ENCODE results near the gene TEDC2.
"Not testable (repeated sequence)": the region's sequence is repeated elsewhere in the genome, so short reads cannot be mapped to it uniquely, and the experiment has no call there.

The TEDC2 gene

GRCh38 chr16:2439598-2439997, 20.3 kb upstream of the TEDC2 start:
- no peak overlapping the region for H3K4me3 ChIP-seq (ENCODE audit: low read depth, low read length)
- DNase-seq (ENCODE audit: low read depth), result no peak
- TF ChIP-seq, protein P1, sequence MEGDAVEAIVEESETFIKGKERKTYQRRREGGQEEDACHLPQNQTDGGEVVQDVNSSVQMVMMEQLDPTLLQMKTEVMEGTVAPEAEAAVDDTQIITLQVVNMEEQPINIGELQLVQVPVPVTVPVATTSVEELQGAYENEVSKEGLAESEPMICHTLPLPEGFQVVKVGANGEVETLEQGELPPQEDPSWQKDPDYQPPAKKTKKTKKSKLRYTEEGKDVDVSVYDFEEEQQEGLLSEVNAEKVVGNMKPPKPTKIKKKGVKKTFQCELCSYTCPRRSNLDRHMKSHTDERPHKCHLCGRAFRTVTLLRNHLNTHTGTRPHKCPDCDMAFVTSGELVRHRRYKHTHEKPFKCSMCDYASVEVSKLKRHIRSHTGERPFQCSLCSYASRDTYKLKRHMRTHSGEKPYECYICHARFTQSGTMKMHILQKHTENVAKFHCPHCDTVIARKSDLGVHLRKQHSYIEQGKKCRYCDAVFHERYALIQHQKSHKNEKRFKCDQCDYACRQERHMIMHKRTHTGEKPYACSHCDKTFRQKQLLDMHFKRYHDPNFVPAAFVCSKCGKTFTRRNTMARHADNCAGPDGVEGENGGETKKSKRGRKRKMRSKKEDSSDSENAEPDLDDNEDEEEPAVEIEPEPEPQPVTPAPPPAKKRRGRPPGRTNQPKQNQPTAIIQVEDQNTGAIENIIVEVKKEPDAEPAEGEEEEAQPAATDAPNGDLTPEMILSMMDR (IDR thresholded peaks at IDR 0.05; ENCODE audit: low read depth, low read length, missing control alignments), result no peak

GRCh38 chr16:2441143-2441804, 18.6 kb upstream of the TEDC2 start:
- not testable (repeated sequence) for H3K4me3 ChIP-seq (ENCODE audit: low read depth, low read length); DNase-seq (ENCODE audit: low read depth)

DNA sequence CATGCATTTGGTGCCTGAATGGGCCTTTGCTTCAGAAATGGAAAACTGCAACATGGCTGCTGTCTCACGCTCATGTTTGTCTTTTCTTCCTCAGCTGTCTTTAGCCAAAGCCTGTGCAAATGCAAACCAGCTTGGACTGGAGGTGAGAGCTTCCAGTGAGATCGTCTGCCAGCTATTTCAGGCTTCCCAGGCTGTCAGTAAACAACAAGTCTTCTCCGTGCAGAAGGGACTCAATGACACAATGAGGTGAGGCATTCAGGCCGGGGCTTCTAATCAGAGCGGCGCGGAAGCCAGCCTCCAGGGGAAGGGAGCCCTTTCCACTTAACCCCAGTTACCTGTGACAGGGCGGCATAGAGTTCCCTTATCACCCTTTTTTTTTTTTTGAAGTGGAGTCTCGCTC, 16.4 kb upstream of the TEDC2 start:
- TF ChIP-seq, protein P1 (IDR thresholded peaks at IDR 0.05; ENCODE audit: low read depth, low read length, missing control alignments), result no peak
- no peak overlapping the region for H3K4me3 ChIP-seq (ENCODE audit: low read depth, low read length)
- no peak for DNase-seq (ENCODE audit: low read depth)

DNA sequence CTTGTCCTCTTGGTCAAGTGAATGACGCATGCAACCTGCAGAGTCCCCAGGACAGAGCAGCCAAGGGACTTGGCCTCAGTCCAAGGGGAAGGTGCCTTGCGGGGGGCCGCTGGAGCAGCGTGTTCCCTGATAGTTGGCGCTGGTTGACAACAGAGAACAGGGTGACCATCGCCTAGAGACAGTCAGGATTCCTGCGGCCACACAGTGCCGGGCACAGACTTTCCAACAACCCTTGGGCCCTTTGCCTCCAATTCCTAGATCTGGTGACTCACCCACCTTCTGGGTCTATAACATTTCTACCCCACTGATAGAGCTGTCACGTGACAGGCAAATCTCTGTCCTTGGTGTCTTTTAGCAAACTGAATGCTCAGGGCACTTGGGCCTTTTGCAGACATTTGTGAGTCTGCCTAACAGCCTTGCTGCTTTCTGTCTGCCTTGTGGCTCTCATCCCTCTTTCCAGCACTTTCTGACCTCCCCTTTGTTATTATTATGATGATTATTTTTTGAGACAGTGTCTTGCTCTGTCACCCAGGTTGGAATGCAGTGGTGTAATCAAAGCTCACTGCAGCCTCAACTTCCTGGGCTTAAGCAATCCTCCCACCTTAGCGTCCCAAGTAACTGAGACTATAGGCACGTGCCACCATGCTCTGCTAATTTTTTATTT, 11.9 kb upstream of the TEDC2 start:
- DNase-seq (ENCODE audit: low read depth), result no peak
- no peak overlapping the region for H3K4me3 ChIP-seq (ENCODE audit: low read depth, low read length)
- TF ChIP-seq, protein P1 (IDR thresholded peaks at IDR 0.05; ENCODE audit: low read depth, low read length, missing control alignments), result no peak

- TF ChIP-seq, protein P1 (IDR thresholded peaks at IDR 0.05; ENCODE audit: low read depth, low read length, missing control alignments), result no peak
- DNase-seq (ENCODE audit: low read depth), result no peak
- no peak overlapping the region for H3K4me3 ChIP-seq (ENCODE audit: low read depth, low read length)
These were observed 10.8 kb upstream of the TEDC2 start for GRCh38 chr16:2449118-2449517.

- TF ChIP-seq, protein P1 (IDR thresholded peaks at IDR 0.05; ENCODE audit: low read depth, low read length, missing control alignments), result no peak
- no peak overlapping the region for H3K4me3 ChIP-seq (ENCODE audit: low read depth, low read length)
- no peak for DNase-seq (ENCODE audit: low read depth)
These were observed 9.4 kb upstream of the TEDC2 start for GRCh38 chr16:2450535-2450934.

DNA sequence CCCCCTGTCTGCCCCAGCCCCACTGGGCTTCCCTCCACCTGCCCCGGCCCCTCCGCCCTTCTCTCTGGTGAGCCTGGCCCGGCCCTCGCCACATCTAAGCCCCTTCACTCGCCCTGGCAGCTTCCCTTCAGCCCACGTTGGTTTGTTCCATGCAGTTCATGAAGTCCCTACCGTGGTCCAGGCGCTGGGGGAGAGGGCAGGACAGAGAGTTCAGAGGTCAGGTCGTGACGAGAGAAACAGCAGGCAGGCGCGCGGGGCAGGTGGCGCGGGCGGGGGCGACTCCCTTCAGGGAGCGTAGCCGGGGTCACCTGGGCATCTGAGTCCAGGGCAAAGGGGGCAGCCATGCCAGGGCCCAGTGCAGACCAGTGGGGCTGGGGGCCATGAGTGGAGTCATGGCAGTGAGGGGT, 8.9 kb upstream of the TEDC2 start:
- H3K4me3 ChIP-seq (ENCODE audit: low read depth, low read length), result no peak overlapping the region
- DNase-seq (ENCODE audit: low read depth), result no peak
- TF ChIP-seq, protein P1 (IDR thresholded peaks at IDR 0.05; ENCODE audit: low read depth, low read length, missing control alignments), result no peak
